Putamen (tissue), 1 donor: Measurements from ENCODE around the gene BCAS3.

Source experiments
- DNase-seq: peaks from one replicate; pipeline ENCODE4 v3.0.0-alpha.2; 2016; ENCODE audit warnings: low spot score

Gene BCAS3

GRCh38 chr17:61253937-61254574 is 576.4 kb downstream of the BCAS3 start:
- no peak for DNase-seq

GRCh38 chr17:61254904-61255303 is 577.3 kb downstream of the BCAS3 start:
- DNase-seq, result no peak

DNA sequence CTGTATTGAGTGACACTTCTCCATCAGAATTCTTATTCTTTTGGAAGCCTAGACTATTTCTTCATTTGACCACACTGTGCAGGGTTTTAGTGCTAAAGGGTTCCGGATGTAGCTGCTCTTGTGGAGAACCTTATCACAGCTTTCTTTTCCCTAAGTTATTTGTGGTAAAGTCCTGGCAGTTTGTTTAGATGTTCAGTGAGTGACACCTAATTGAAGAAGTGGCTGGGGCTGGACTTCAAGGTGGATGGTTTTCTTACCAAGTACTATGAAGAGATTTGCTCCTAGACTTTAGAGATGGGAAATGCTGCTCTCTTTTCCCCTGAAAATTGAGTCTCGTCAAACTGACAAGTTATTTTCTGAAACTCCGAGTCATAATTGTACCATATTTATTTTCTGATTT is 578.0 kb downstream of the BCAS3 start:
- no peak for DNase-seq

DNA sequence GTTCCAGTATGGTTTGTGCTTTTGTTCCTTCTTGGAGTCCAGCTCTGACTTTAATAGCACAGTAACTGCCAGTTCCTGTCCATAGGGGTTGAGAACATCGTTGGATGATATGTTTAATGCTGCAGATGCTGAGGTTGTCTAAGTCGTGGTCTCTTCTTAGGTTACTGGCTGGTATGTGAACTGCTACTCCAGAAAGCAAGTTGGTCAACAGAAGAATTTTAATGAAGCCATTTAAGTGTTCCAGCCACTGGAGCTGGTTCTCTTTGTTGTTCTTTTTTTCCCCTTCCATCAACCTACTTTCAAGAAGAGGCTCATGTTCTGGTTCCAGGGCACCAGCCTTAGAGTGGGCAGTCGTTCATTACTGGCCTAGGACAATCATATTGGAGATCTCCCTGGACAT is 581.7 kb downstream of the BCAS3 start:
- no peak for DNase-seq

DNA sequence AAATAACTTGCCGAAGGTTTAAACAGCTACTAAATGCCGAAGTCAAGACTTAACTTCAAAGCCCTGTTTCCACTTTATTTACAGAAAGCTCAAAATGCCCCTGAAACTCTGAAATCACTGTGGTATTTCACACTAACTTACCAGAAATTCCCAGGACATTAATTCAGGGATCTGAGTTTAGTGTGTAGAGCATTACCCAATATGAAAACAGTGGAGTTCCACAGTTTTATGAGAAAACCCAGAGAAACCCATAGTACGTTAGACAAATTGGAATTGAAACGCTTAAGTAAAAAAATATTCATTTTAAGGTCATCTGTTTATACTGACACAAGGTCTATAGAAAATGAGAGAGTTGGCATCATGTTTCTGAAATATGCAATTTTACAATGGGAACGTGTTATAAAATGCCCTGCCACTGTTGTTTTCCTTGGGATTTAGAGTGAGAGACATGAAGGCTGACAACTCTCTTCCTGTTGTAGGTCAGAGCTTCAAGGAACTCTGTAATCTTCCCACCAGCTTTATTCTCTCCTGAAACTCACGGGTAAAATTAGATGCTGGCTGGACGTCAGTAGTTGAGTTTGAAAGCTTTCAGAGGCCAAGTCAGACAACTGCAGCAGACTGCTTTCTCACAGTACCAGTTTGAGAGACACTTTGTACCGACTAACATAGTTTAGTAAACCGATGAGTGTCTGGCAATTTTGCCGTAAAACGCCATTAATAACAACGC is 582.6 kb downstream of the BCAS3 start:
- no peak for DNase-seq

DNA sequence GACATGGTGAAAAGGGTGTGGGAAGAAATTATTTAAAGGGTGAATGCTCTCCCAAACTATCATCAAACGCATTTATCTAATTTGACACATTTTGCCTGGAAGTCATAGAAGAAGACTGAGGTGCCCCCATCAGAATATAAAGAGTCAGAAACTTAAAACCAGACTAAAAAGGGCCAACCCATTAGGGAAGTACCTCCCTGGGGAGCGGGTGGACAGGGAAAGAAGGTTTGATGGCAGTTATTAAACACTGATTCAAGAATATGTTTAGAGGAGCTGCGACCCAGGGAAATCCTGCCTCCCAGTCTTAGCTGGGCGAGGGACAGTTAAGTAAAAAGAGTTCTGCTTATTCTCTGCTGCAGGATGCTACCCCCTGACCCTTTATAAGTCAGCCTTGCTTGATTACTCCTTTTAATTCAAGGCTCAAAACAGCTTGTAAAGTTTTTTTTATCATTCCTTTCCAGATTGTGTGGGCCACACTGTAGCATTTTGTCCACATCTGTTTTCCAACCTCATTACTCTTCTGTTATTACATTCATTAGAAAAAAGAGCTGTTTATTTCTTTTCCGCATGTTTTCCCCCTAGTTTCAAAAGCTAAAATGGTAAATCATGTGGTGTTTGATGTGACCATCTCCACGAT is 583.5 kb downstream of the BCAS3 start:
- no peak for DNase-seq

DNA sequence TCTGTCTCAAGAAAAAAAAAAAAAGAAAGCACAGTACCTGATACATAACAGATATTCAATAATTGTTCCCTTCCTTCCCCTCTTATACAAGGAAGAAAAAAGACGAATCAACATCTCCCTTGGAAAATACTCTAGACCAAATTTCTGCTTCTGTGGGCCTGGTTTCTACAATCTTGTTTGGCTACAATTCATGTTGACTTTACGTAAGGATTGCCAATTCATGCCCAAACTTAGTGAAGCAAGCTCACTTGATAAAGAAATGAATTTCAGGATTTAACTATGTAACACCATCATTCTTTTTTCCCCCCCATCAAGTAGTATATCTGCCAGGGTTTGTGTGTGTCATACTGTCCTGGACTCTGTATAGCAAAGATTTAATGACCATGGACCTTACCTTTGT is 587.7 kb downstream of the BCAS3 start:
- DNase-seq, result no peak

DNA sequence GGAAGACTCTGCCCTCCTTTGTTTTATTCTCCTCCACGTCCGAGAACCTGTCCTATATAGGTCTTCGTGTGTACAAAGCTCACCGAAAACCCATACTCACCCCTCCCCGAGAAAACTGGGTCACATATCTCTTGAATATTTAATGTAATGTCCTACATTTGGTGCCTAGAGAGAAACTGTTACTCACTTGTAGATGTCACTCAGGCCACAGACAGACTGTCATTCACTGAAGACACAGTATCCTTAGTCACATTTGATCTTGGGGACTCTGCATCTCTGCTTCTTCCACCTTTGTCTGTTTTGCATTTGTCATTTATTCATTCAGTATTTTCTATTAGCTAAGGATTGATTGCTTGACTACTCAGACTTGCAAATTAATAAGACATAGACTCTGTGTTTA is 590.2 kb downstream of the BCAS3 start:
- DNase-seq, result no peak

DNA sequence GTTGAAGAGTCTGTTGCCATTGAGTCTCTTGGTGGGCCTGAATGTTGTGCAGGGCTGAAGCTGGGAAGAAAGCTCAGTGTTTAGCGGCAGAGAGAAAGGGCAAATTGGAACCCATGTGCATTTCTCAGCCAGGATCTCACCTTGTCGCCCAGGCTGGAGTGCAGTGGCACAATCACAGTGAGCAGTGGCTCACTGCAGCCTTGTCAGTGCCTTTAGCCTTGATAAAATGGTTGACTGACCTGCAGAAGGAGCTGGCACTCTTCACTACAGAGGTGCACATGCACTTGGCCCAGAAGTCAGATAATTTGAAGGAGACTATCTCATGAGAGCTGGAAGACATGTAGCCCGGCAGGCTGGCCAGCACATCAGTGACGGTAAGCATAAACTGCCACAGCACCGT is 597.7 kb downstream of the BCAS3 start:
- DNase-seq, result no peak

GRCh38 chr17:61276806-61277205 is 599.2 kb downstream of the BCAS3 start:
- DNase-seq, result no peak

DNA sequence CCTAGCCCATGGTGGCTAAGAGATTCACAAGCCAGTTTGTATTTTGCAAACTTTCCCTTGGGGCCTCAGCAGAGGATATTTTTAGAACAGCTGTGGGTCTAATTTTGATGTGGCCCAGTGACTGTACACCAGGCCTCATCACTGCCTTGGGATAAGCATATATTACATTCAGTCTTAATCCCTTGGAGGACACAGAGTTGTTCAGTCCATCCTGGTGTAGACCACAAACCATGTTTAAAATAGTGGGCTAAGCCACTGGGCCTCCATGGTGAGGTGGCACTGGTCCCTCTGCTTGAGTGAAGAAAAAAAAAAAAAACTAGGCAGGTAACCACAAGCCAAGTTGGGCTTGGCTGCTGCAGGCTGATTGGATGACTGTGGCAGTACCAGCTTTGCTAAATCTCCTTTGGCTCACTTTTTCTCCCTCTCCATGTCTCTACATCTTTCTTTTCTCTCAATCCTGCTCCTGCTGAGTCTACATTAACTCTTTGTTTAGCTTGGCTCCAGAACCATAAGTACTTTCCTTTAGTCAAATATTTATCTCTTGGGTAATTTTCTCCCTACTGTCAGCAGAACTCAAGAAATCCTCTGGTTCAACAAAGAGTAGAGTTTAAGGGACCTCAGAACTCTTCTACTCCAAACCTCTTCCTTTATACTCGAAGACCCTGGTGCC is 602.0 kb downstream of the BCAS3 start:
- DNase-seq, result no peak

GRCh38 chr17:61280338-61280737 is 602.7 kb downstream of the BCAS3 start:
- no peak for DNase-seq

GRCh38 chr17:61280851-61281250 is 603.2 kb downstream of the BCAS3 start:
- no peak for DNase-seq

DNA sequence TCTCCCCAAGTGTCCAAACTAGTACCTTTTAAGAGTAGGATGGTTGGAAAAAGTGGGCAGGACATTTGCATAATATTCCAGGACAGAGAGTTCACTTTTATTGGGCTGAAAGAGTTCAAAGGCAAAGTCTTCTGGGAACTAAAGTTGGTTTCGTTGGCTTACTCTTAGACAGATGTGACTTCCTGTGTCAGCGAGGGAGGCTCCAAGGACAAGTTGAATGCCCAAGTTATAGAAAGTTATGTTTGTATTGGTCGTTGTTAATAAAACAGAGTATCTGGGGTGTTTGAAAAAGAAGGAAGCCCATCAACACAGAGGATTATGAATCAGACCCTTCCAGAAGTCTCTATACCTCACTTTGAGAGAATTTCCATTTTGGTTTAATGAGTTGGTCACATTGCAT is 604.7 kb downstream of the BCAS3 start:
- DNase-seq, result no peak

- DNase-seq, result no peak
These were observed 605.4 kb downstream of the BCAS3 start for GRCh38 chr17:61283043-61283442.

DNA sequence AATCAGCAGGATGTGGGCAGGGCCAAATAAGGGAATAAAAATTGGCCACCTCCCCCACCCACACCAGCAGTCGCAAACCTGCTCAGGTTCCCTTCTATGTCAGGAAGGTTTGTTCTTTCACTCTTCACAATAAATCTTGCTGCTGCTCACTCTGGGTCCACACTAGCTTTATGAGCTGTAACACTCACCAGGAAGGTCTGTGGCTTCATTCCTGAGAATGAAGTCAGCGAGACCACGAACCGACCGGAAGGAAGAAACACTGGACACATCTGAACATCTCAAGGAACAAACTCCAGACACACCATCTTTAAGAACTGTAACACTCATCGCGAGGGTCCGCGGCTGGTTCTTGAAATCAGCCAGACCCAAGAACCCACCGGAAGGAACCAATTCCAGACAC is 606.5 kb downstream of the BCAS3 start:
- DNase-seq, result no peak

GRCh38 chr17:61284746-61285145 is 607.1 kb downstream of the BCAS3 start:
- no peak for DNase-seq

GRCh38 chr17:61285526-61286320 is 608.1 kb downstream of the BCAS3 start:
- no peak for DNase-seq

GRCh38 chr17:61286449-61286848 is 608.8 kb downstream of the BCAS3 start:
- DNase-seq, result no peak

- no peak for DNase-seq
These were observed 612.0 kb downstream of the BCAS3 start for GRCh38 chr17:61289408-61290385.
